Trophoblast cell (in vitro differentiated cells and primary cell): ENCODE results near the gene PSMG3.

Experiments used
- DNase-seq, 2 donors: peaks; one replicate each; pipeline ENCODE4 v3.0.0-alpha.2; 2016
- H2AFZ ChIP-seq: 2 replicates; pipeline ENCODE4 v1.6.1; 2013; ENCODE audit warnings: low read length, moderate library complexity, mild to moderate bottlenecking; ENCODE audit not compliant: insufficient read depth, poor library complexity
- H2AK5ac ChIP-seq: 2 replicates; pipeline ENCODE4 v1.6.1; 2013; ENCODE audit warnings: mild to moderate bottlenecking, low read length
- H2BK120ac ChIP-seq: 2 replicates; pipeline ENCODE4 v1.6.1; 2013; ENCODE audit warnings: low read length, mild to moderate bottlenecking, moderate library complexity; ENCODE audit not compliant: insufficient read depth, poor library complexity
- H2BK12ac ChIP-seq: 2 replicates; pipeline ENCODE4 v1.6.1; 2013; ENCODE audit warnings: mild to moderate bottlenecking, low read length, moderate library complexity
- H2BK5ac ChIP-seq: 2 replicates; pipeline ENCODE4 v1.6.1; 2013; ENCODE audit warnings: low read length, low read depth, moderate library complexity, mild to moderate bottlenecking; ENCODE audit not compliant: poor library complexity
- H3K14ac ChIP-seq: 2 replicates; pipeline ENCODE4 v1.6.1; 2013; ENCODE audit warnings: mild to moderate bottlenecking, low read length
- H3K18ac ChIP-seq: 2 replicates; pipeline ENCODE4 v1.6.1; 2013; ENCODE audit warnings: mild to moderate bottlenecking, low read length
- H3K23ac ChIP-seq: 2 replicates; pipeline ENCODE4 v1.6.1; 2013; ENCODE audit warnings: low read length
- H3K27ac ChIP-seq: 2 replicates; pipeline ENCODE4 v1.5.1; 2013; ENCODE audit warnings: low read depth, mild to moderate bottlenecking, inconsistent platforms, low read length, moderate library complexity
- H3K27me3 ChIP-seq: 2 replicates; pipeline ENCODE4 v1.6.1; 2013; ENCODE audit warnings: inconsistent platforms, mild to moderate bottlenecking, low read length, moderate library complexity; ENCODE audit not compliant: insufficient read depth
- H3K36me3 ChIP-seq, 2 experiments: 1 replicate in 1 of 2; 2 replicates in 1 of 2; pipeline ENCODE4 v1.6.1; 2013; ENCODE audit warnings: low read length in 2 of 2, mild to moderate bottlenecking in 2 of 2, moderate library complexity in 1 of 2; ENCODE audit not compliant: insufficient read depth in 2 of 2, control insufficient read depth in 1 of 2
- H3K4ac ChIP-seq: 2 replicates; pipeline ENCODE4 v1.6.1; 2013; ENCODE audit warnings: low read depth, mild to moderate bottlenecking, low read length, moderate library complexity
- H3K4me1 ChIP-seq, 2 experiments: 1 replicate in 1 of 2; 2 replicates in 1 of 2; pipeline ENCODE4 v1.6.1; 2013; ENCODE audit warnings: low read length in 2 of 2, mild to moderate bottlenecking in 2 of 2, moderate library complexity in 1 of 2; ENCODE audit not compliant: insufficient read depth in 2 of 2, control insufficient read depth in 1 of 2
- H3K4me2 ChIP-seq: 2 replicates; pipeline ENCODE4 v1.6.1; 2013; ENCODE audit warnings: inconsistent platforms, mild to moderate bottlenecking, low read length, moderate library complexity
- H3K4me3 ChIP-seq: 2 replicates; pipeline ENCODE4 v1.5.1; 2013; ENCODE audit warnings: mild to moderate bottlenecking, low read depth, low read length, inconsistent platforms
- H3K79me1 ChIP-seq: one replicate; pipeline ENCODE4 v1.6.1; 2013; ENCODE audit warnings: low read length
- H3K79me2 ChIP-seq: 2 replicates; pipeline ENCODE4 v1.6.1; 2013; ENCODE audit warnings: low read length, mild to moderate bottlenecking; ENCODE audit not compliant: control insufficient read depth, insufficient read depth, poor library complexity
- H3K9ac ChIP-seq: 2 replicates; pipeline ENCODE4 v1.6.1; 2013; ENCODE audit warnings: mild to moderate bottlenecking, low read length
- H3K9me3 ChIP-seq: 2 replicates; pipeline ENCODE4 v1.6.1; 2013; ENCODE audit warnings: low read depth, mild to moderate bottlenecking, control low read depth, inconsistent platforms, low read length; ENCODE audit not compliant: insufficient read depth
- H4K12ac ChIP-seq: 2 replicates; pipeline ENCODE4 v1.6.1; 2013; ENCODE audit warnings: low read depth, mild to moderate bottlenecking, low read length, moderate library complexity
- H4K8ac ChIP-seq: 2 replicates; pipeline ENCODE4 v1.6.1; 2013; ENCODE audit warnings: low read depth, mild to moderate bottlenecking, low read length, moderate library complexity
- H4K91ac ChIP-seq: one replicate; pipeline ENCODE4 v1.6.1; 2013; ENCODE audit warnings: low read depth, mild to moderate bottlenecking, low read length, moderate library complexity
- WGBS: extraction: QIAGEN DNeasy Blood & Tissue Kit; methylation state at CpG from one replicate; pipeline ENCODE4 v1.1.7; 2013; ENCODE audit warnings: missing lambda C conversion rate; ENCODE audit not compliant: insufficient read length, insufficient coverage; ENCODE audit errors: extremely low coverage; 5-methylcytosine and 5-hydroxymethylcytosine counted together

Gene PSMG3

GRCh38 chr7:1549357-1550004 is 20.4 kb downstream of the PSMG3 start:
- H3K27me3 ChIP-seq: no peaks in the 10 kb centered on the region
- no CpG with 5 or more reads among the region's 27 CpGs for WGBS
- H3K18ac ChIP-seq: no peak overlapping the region
- H3K9ac ChIP-seq: no peak overlapping the region
- no peak overlapping the region for H2AK5ac ChIP-seq
- no peak overlapping the region for H3K23ac ChIP-seq
- H2BK12ac ChIP-seq: no peak overlapping the region
- H4K12ac ChIP-seq: no peak overlapping the region
- no peak for DNase-seq
- no peak overlapping the region for H2BK5ac ChIP-seq
- no peak overlapping the region for H2AFZ ChIP-seq
- H3K4me3 ChIP-seq: no peak overlapping the region
- no peak overlapping the region for H3K27ac ChIP-seq
- peaks cover 3 to 7% of the 10 kb centered on the region in 2 experiments for H3K4me1 ChIP-seq
- H3K79me1 ChIP-seq: peaks cover 5% of the 10 kb centered on the region
- no peak overlapping the region for H3K14ac ChIP-seq
- no peak overlapping the region for H4K91ac ChIP-seq
- H3K4ac ChIP-seq: no peak overlapping the region
- peaks cover 1% of the 10 kb centered on the region for H3K79me2 ChIP-seq
- no peaks in the 10 kb centered on the region for H3K9me3 ChIP-seq
- no peak overlapping the region for H4K8ac ChIP-seq
- H2BK120ac ChIP-seq: no peak overlapping the region
- H3K4me2 ChIP-seq: no peak overlapping the region
- peaks cover 19 to 29% of the 10 kb centered on the region in 2 experiments for H3K36me3 ChIP-seq

GRCh38 chr7:1548944-1549343 is 20.9 kb downstream of the PSMG3 start:
- Histone ChIP-seq H3K9me3 (no peaks in the 10 kb centered on the region), H4K12ac (no peak overlapping the region), H3K79me2 (no peaks in the 10 kb centered on the region), H2BK120ac (no peak overlapping the region), H2BK12ac (no peak overlapping the region), H3K27me3 (no peaks in the 10 kb centered on the region), H3K14ac (no peak overlapping the region), H3K4me3 (no peak overlapping the region), H2BK5ac (no peak overlapping the region), H2AK5ac (no peak overlapping the region), H4K8ac (no peak overlapping the region), H3K79me1 (no peaks in the 10 kb centered on the region), H4K91ac (no peak overlapping the region), H3K4me2 (no peak overlapping the region), H3K23ac (no peak overlapping the region), H3K4me1 (peaks cover 4 to 5% of the 10 kb centered on the region in 2 experiments), H3K4ac (no peak overlapping the region), H3K36me3 (peaks cover 23 to 34% of the 10 kb centered on the region in 2 experiments), H3K9ac (no peak overlapping the region), H2AFZ (no peak overlapping the region), H3K18ac (no peak overlapping the region), H3K27ac (no peak overlapping the region)
- WGBS: no CpG with 5 or more reads among the region's 14 CpGs
- DNase-seq: no peak

GRCh38 chr7:1548438-1548831 is 21.4 kb downstream of the PSMG3 start:
- Histone ChIP-seq H2BK5ac (no peak overlapping the region), H3K4me2 (no peak overlapping the region), H3K9me3 (no peaks in the 10 kb centered on the region), H3K79me1 (no peaks in the 10 kb centered on the region), H3K79me2 (no peaks in the 10 kb centered on the region), H3K18ac (no peak overlapping the region), H3K4me1 (peaks cover 2 to 7% of the 10 kb centered on the region in 2 experiments), H3K36me3 (peaks cover 26 to 36% of the 10 kb centered on the region in 2 experiments), H3K9ac (no peak overlapping the region), H4K91ac (no peak overlapping the region), H3K23ac (no peak overlapping the region), H4K12ac (no peak overlapping the region), H4K8ac (no peak overlapping the region), H3K4ac (no peak overlapping the region), H3K4me3 (no peak overlapping the region), H2BK120ac (no peak overlapping the region), H2BK12ac (no peak overlapping the region), H2AFZ (no peak overlapping the region), H3K14ac (no peak overlapping the region), H3K27me3 (no peaks in the 10 kb centered on the region), H2AK5ac (no peak overlapping the region), H3K27ac (no peak overlapping the region)
- no CpG with 5 or more reads among the region's 17 CpGs for WGBS
- no peak for DNase-seq

GRCh38 chr7:1547777-1548437 is 21.9 kb downstream of the PSMG3 start:
- no CpG with 5 or more reads among the region's 35 CpGs for WGBS
- H2BK5ac ChIP-seq: no peak overlapping the region

More at GRCh38 chr7:1547777-1548437, 21.9 kb downstream of the PSMG3 start:
- Histone ChIP-seq H2BK120ac (no peak overlapping the region), H4K91ac (no peak overlapping the region), H3K18ac (no peak overlapping the region), H4K8ac (no peak overlapping the region), H4K12ac (no peak overlapping the region), H3K4ac (no peak overlapping the region), H3K27ac (no peak overlapping the region), H2BK12ac (no peak overlapping the region), H3K36me3 (peaks cover 27 to 34% of the 10 kb centered on the region in 2 experiments), H2AFZ (no peak overlapping the region), H3K27me3 (no peaks in the 10 kb centered on the region), H2AK5ac (no peak overlapping the region), H3K4me3 (no peak overlapping the region), H3K4me2 (no peak overlapping the region), H3K9me3 (no peaks in the 10 kb centered on the region), H3K9ac (no peak overlapping the region), H3K79me2 (no peaks in the 10 kb centered on the region), H3K14ac (no peak overlapping the region), H3K23ac (no peak overlapping the region), H3K79me1 (no peaks in the 10 kb centered on the region), H3K4me1 (peaks cover 2 to 7% of the 10 kb centered on the region in 2 experiments)
- DNase-seq: no peak
